Spleen (tissue), 11 donors: ENCODE results near the gene SLC19A2. TPM values are rescaled to one million over a fixed set of nuclear protein-coding genes. Genes with fewer than 3 reads are reported as not detected.

Experiments
- DNase-seq: peaks from one replicate; pipeline ENCODE4 v3.0.0-alpha.2; 2020
- H3K27ac ChIP-seq, 8 donors: fragments of 200-600 bp; sonication (generic) in 7 of 8; 1 replicate in 4 of 8; 2 replicates in 4 of 8; pipeline versions ENCODE4 v1.5.0 to v1.8.0; 2016 to 2021; ENCODE audit warnings: inconsistent platforms in 4 of 8, mild to moderate bottlenecking in 4 of 8, moderate library complexity in 1 of 8
- H3K27me3 ChIP-seq, 7 donors: fragments of 200-600 bp; sonication (generic) in 6 of 7; replicated peaks in 1 of 7; 1 replicate in 4 of 7; 2 replicates in 3 of 7; pipeline versions ENCODE4 v1.5.0 to v1.8.0; 2016 to 2021; ENCODE audit warnings: inconsistent platforms in 3 of 7, mild to moderate bottlenecking in 1 of 7
- H3K36me3 ChIP-seq, 6 donors: fragments of 200-600 bp; sonication (generic) in 5 of 6; 1 replicate in 4 of 6; 2 replicates in 2 of 6; pipeline versions ENCODE4 v1.5.0 to v1.8.0; 2016 to 2021; ENCODE audit warnings: inconsistent platforms in 2 of 6
- H3K4me1 ChIP-seq, 6 donors: fragments of 200-600 bp; sonication (generic) in 5 of 6; 1 replicate in 3 of 6; 2 replicates in 3 of 6; pipeline versions ENCODE4 v1.5.0 to v1.8.0; 2016 to 2021; ENCODE audit warnings: inconsistent platforms in 3 of 6
- H3K4me3 ChIP-seq, 8 donors: fragments of 200-600 bp; sonication (generic) in 7 of 8; 1 replicate in 4 of 8; 2 replicates in 4 of 8; pipeline versions ENCODE4 v1.5.0 to v1.8.0; 2016 to 2021; ENCODE audit warnings: inconsistent platforms in 4 of 8, mild to moderate bottlenecking in 4 of 8, moderate library complexity in 2 of 8
- H3K9me3 ChIP-seq, 8 donors: fragments of 200-600 bp; sonication (generic) in 7 of 8; 1 replicate in 4 of 8; 2 replicates in 4 of 8; pipeline versions ENCODE4 v1.5.0 to v1.8.0; 2016 to 2021; ENCODE audit warnings: inconsistent platforms in 4 of 8
- POLR2A ChIP-seq, 3 donors: fragments of 450-650 bp; IDR thresholded peaks; one replicate each; pipeline ENCODE4 v1.5.1; 2017; ENCODE audit warnings: antibody characterized with exemption in 3 of 3, mild to moderate bottlenecking in 1 of 3
- POLR2AphosphoS5 ChIP-seq, 3 donors: sonication (generic); formaldehyde crosslinking; IDR thresholded peaks; one replicate each; pipeline ENCODE4 v1.5.1; 2017; ENCODE audit warnings: antibody characterized with exemption in 3 of 3
- WGBS, 5 donors: extraction: QIAGEN DNeasy Blood & Tissue Kit in 3 of 5; methylation state at CpG; one replicate each; pipeline versions ENCODE4 v1.1.5 to v1.1.7; 2013 to 2018; 5-methylcytosine and 5-hydroxymethylcytosine counted together
- intact Hi-C: fragments of 100-400 bp; cut with DNase I; formaldehyde crosslinking; loops from one replicate; pipeline ENCODE4 v1.15.0; 2023; ENCODE audit warnings: low total_unique reads
- polyA plus RNA-seq, 3 donors: library from polyadenylated mRNA; stranded (reverse); fragments of 200-250 nt; gene quantifications; one replicate each; pipeline ENCODE4 v1.2.1, GENCODE V29; 2013
- total RNA-seq, 7 donors: library from RNA; depleted of rRNA in 3 of 7; stranded (reverse); fragments of >200 nt in 3 of 7; fragmentation: NEBNext Ultra II Directional in 4 of 7; extraction: Animal tissue kit (Norgen Biotek cat#: 25700) in 4 of 7; gene quantifications; one replicate each; pipeline versions ENCODE4 v1.1.0 to v1.2.1, GENCODE V29; 2016 to 2021
- TF ChIP-seq, protein P1 (sequence below), 11 experiments: fragments of 200-600 bp in 7 of 11; fragments of 450-650 bp in 4 of 11; sonication (generic) in 4 of 11; IDR thresholded peaks in 8 of 11; conservative IDR thresholded peaks in 3 of 11; 1 replicate in 7 of 11; 2 replicates in 4 of 11; pipeline versions ENCODE4 v1.4.0 to v1.8.0; 2016 to 2021; ENCODE audit warnings: antibody characterized with exemption in 11 of 11, inconsistent platforms in 4 of 11, mild to moderate bottlenecking in 1 of 11
- donor health status: healthy with polysubstance abuse.
- donor health status: DM: no; HTN: no; CAD: no; lungs with moderate emphysema.
- donor health status: DM: no; HTN: no; CAD: no.
- donor health status: Bipolar disorder and iron deficiency.
- donor health status: healthy.
- donor health status: DM: no; HTN: no; CAD: no.
- donor health status: DM: yes; HTN: yes; CAD: no.

The SLC19A2 gene
- total and polyA plus RNA-seq, 10 donors: 2.0 to 6.7 (median 3.6) TPM

DNA sequence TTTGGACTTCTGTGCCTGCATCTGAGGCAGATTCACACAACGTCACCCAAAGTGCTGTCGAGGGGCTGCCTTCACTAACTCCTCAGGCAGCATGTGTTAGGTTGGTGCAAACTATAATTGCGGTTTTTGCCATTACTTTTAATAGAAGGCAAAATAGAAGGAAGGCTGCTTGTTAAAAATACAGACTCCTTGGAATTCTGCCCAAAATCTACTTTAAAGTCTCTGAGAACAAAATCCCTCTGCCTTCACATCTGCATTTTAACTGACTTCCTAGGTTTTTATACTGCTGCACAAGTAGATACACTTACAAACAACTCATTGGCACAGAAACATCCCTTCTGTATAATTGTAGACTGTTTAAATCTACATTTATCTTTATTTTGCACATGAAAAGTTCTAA lies 41.3 kb upstream of the SLC19A2 start:
- 78 to 89% (median 83%) methylated on average over 3 of the region's 3 CpGs for WGBS, 5 donors
- no peaks in the 10 kb centered on the region for H3K27me3 ChIP-seq
- no peak overlapping the region for H3K4me3 ChIP-seq
- DNase-seq: no peak
- intact Hi-C loops: no loop called here
- H3K27ac ChIP-seq: no peak overlapping the region
- no peaks in the 10 kb centered on the region for H3K9me3 ChIP-seq
- no peak for TF ChIP-seq POLR2A (IDR thresholded peaks at IDR 0.05)
- no peak for TF ChIP-seq POLR2AphosphoS5 (IDR thresholded peaks at IDR 0.05)
- TF ChIP-seq, protein P1, sequence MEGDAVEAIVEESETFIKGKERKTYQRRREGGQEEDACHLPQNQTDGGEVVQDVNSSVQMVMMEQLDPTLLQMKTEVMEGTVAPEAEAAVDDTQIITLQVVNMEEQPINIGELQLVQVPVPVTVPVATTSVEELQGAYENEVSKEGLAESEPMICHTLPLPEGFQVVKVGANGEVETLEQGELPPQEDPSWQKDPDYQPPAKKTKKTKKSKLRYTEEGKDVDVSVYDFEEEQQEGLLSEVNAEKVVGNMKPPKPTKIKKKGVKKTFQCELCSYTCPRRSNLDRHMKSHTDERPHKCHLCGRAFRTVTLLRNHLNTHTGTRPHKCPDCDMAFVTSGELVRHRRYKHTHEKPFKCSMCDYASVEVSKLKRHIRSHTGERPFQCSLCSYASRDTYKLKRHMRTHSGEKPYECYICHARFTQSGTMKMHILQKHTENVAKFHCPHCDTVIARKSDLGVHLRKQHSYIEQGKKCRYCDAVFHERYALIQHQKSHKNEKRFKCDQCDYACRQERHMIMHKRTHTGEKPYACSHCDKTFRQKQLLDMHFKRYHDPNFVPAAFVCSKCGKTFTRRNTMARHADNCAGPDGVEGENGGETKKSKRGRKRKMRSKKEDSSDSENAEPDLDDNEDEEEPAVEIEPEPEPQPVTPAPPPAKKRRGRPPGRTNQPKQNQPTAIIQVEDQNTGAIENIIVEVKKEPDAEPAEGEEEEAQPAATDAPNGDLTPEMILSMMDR (IDR thresholded peaks at IDR 0.05 in 8 of 11, conservative IDR thresholded peaks at IDR 0.05 in 3 of 11): no peak
- H3K36me3 ChIP-seq: peaks cover 0 to 62% (median 0%) of the 10 kb centered on the region in 6 donors
- peaks cover 0 to 10% (median 0%) of the 10 kb centered on the region in 6 donors for H3K4me1 ChIP-seq

DNA sequence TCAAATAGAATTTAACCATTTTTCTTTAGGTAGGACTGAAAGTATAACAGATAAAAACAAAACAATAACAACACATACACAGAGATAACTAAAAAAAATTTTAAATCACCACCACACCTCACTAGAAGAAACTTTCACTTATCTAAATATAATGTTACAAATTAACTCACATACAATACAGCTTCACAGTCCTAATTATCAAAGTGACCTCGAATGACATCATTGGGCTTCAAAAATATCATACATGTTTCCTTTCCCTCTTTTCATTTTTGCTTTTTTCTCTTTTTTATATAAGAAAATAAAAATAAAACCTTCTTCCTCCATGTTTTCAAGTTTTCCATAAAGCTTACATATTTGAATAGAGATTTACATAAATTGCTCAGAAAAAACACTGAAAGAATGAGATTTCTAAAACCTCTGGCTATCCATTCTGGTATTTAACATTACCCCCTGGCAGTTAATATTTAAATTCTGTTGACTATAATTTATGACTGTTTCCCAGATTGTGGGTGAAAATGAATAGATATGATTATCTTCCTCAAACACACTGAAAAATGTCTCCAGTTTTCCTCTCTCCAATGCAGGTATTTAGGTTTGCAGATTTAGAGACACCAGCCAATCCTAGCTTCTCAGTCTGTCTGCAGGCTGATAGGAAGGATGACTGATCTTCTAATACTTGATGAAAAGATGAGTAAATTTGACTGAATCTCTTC lies 40.5 kb upstream of the SLC19A2 start:
- H3K4me3 ChIP-seq: no peak overlapping the region
- H3K27ac ChIP-seq: no peak overlapping the region
- intact Hi-C loops: no loop called here
- DNase-seq: no peak
- WGBS, 5 donors: 83 to 91% (median 90%) methylated on average over 1 of the region's 1 CpG
- TF ChIP-seq POLR2AphosphoS5 (IDR thresholded peaks at IDR 0.05) (no peak), POLR2A (IDR thresholded peaks at IDR 0.05) (no peak)
- TF ChIP-seq, protein P1 (IDR thresholded peaks at IDR 0.05 in 8 of 11, conservative IDR thresholded peaks at IDR 0.05 in 3 of 11): no peak
- no peaks in the 10 kb centered on the region for H3K27me3 ChIP-seq
- no peaks in the 10 kb centered on the region for H3K9me3 ChIP-seq
- peaks cover 0 to 10% (median 0%) of the 10 kb centered on the region in 6 donors for H3K4me1 ChIP-seq
- H3K36me3 ChIP-seq: peaks cover 0 to 70% (median 0%) of the 10 kb centered on the region in 6 donors

DNA sequence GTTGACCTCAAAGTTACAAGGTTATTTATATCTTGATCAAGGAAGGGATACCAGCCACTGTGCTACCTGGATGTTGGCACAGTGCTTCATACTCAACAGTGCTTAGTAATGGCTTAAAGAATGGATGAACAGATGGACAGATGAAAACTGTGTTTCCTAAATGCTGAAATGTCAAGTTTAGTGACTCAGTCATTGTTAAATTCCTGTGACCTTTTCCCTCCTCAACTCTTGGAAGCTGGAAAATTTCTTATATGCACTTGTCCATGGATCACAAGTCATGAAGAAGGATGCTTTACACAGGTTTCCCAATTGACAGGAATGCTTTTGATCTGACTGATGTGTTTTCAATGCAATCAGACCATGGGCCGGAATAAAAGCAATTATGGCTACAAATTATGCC lies 39.6 kb upstream of the SLC19A2 start:
- H3K36me3 ChIP-seq: peaks cover 0 to 73% (median 0%) of the 10 kb centered on the region in 6 donors
- H3K9me3 ChIP-seq: no peaks in the 10 kb centered on the region
- no peaks in the 10 kb centered on the region for H3K27me3 ChIP-seq
- no peak for TF ChIP-seq POLR2A (IDR thresholded peaks at IDR 0.05)
- no peak for TF ChIP-seq POLR2AphosphoS5 (IDR thresholded peaks at IDR 0.05)
- H3K4me3 ChIP-seq: no peak overlapping the region
- WGBS, 5 donors: 91 to 97% (median 95%) methylated on average over 1 of the region's 1 CpG
- DNase-seq: no peak
- intact Hi-C loops: no loop called here
- H3K4me1 ChIP-seq: peaks cover 0 to 10% (median 0%) of the 10 kb centered on the region in 6 donors
- no peak overlapping the region for H3K27ac ChIP-seq

DNA sequence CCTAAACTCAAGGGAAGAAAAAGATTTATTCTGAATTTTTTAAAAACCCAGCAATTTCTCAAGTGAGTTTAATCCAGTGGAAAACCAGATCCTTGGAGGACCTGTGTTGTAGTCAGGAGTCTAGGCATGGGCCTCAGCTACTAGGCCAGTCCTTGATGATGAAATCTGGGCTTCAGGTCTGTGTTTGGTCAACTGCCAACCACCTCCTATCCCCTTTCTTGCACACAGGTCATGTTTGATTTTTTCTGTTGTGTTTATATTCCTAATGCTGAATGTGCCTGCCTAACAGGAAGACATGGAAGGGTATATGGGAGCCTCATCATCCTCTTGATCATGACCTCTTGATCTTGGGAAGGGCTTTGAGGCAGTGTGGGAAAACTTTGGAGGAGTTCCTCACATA lies 38.2 kb upstream of the SLC19A2 start:
- Histone ChIP-seq H3K36me3 (peaks cover 0 to 78% (median 0%) of the 10 kb centered on the region in 6 donors), H3K27ac (no peak overlapping the region)
- intact Hi-C loops: no loop called here

More for the DNA sequence above, 38.2 kb upstream of the SLC19A2 start:
- DNase-seq: no peak
- Histone ChIP-seq H3K27me3 (no peaks in the 10 kb centered on the region), H3K4me3 (no peak overlapping the region), H3K9me3 (no peaks in the 10 kb centered on the region), H3K4me1 (peaks cover 0 to 9% (median 0%) of the 10 kb centered on the region in 6 donors)
- TF ChIP-seq POLR2AphosphoS5 (IDR thresholded peaks at IDR 0.05): no peak
- TF ChIP-seq, protein P1 (IDR thresholded peaks at IDR 0.05 in 8 of 11, conservative IDR thresholded peaks at IDR 0.05 in 3 of 11): no peak
- no peak for TF ChIP-seq POLR2A (IDR thresholded peaks at IDR 0.05)
